Gastrocnemius medialis (tissue), 4 donors: ENCODE measurements around the gene CORO2B.

Experiments used
- CTCF ChIP-seq, 5 experiments: fragments of 450-650 bp in 3 of 5; fragments of 200-600 bp in 2 of 5; sonication (generic) in 2 of 5; IDR thresholded peaks in 4 of 5; conservative IDR thresholded peaks in 1 of 5; 1 replicate in 4 of 5; 2 replicates in 1 of 5; pipeline ENCODE4 v1.5.1; 2016 to 2019; ENCODE audit warnings: antibody characterized with exemption in 5 of 5, mild to moderate bottlenecking in 3 of 5, moderate library complexity in 3 of 5
- POLR2A ChIP-seq, 2 donors: fragments of 450-650 bp; IDR thresholded peaks; one replicate each; pipeline ENCODE4 v1.6.1; 2017; ENCODE audit warnings: antibody characterized with exemption in 2 of 2, mild to moderate bottlenecking in 2 of 2, moderate library complexity in 2 of 2

- no peak for TF ChIP-seq CTCF (IDR thresholded peaks at IDR 0.05 in 4 of 5, conservative IDR thresholded peaks at IDR 0.05 in 1 of 5)
- TF ChIP-seq POLR2A (IDR thresholded peaks at IDR 0.05) = no peak
Measured at GRCh38 chr15:68554721-68555678, 23.8 kb upstream of the CORO2B start.
